Glomerular visceral epithelial cell (primary cell): ENCODE data around the gene MAN1A1.
A peak's percentile ranks its signal among the peaks of the same experiment; 100 is the strongest.
"Not testable (repeated sequence)": the region's sequence is repeated elsewhere in the genome, so short reads cannot be mapped to it uniquely, and the experiment has no call there.

Experiments used
- DNase-seq: peaks from one replicate; pipeline ENCODE4 v3.0.0-alpha.2; 2016; ENCODE audit errors: extremely low spot score

The MAN1A1 gene

DNA sequence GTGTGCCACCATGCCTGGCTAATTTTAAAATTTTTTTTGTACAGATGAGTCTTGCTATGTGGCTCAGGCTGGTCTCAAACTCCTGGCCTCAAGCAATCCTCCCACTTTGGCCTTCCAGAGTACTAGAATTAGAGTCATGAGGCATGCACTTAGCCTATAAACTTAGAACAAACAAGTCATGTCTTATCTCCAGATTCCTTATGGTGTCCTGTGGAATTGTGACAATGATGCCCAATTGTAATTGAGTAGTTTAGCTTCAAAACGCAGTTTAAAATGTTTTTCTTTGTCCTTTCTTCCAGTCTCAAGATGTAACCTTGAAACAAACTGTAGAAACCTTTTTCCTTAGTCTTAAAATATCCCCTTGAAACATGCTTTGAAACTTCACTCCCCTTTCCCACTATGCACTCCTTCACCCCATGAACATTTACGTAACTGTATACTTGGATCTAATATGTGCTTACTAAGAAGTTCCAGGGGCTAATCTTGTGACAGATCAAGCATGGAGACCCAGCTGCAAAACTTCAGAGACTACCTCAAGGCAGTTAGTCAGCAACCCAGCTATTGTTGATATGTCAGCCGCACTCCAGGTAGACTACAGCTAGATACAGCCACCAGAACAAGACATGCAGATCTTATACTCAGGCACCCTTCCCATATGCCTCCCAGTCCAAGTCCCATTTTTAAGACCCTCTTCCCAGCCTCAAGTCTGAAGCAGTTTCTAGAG is 46.2 kb downstream of the MAN1A1 start:
- DNase-seq, result no peak

DNA sequence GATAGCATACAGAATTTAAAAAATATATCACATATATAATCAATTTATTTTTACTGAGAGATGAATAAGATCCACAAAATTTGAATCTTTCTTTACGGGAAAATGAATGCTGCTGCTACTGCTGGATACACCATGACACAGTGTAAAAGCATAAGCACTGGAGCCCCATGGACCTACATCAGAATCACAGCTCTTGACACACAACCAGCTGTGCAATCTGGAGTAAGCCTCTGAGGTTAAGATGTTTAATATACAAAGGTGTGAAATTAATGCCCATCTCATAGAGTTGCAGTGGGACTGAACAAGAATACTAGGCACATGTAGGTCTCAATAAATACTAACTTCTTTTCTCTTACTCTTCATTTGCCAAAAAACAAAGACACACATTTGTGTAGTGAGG is 48.1 kb downstream of the MAN1A1 start:
- no peak for DNase-seq

DNA sequence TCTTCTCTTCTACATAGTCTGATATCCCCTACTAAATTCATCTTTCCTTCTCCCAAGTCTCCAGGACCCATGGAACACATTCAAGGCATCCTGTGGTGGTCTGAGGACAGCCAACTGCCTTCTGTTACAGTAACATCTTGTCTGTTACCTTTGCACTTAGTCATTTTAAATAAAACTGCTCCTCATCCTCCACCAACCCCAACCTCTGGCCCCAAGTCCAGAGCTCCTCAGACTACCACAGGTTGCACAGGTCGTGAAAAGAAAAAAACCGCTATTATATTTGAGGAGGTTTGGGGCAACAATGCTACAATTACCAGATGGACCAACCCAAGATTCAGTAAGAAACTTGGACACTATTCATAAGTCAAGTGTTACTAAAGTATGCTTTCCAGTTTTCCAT is 49.9 kb downstream of the MAN1A1 start:
- DNase-seq, result no peak

DNA sequence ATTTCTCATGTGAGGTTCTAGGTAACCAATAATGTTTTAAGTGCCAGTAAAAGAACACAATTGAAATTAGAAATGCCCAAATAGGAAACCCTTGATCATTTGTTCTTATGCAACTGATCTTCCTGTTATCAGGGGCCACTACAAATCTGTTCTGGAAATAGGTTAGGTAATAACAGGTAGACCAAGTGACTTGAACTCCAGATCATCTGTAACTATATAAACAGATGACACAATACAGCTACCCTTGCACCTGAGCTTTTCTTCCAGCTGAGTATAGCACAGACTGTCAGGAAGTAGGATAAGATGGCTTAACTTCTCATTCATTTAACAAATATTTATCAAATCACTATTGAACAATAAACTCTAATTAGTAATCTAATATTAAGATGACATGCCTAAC is 52.5 kb downstream of the MAN1A1 start:
- DNase-seq, result no peak

DNA sequence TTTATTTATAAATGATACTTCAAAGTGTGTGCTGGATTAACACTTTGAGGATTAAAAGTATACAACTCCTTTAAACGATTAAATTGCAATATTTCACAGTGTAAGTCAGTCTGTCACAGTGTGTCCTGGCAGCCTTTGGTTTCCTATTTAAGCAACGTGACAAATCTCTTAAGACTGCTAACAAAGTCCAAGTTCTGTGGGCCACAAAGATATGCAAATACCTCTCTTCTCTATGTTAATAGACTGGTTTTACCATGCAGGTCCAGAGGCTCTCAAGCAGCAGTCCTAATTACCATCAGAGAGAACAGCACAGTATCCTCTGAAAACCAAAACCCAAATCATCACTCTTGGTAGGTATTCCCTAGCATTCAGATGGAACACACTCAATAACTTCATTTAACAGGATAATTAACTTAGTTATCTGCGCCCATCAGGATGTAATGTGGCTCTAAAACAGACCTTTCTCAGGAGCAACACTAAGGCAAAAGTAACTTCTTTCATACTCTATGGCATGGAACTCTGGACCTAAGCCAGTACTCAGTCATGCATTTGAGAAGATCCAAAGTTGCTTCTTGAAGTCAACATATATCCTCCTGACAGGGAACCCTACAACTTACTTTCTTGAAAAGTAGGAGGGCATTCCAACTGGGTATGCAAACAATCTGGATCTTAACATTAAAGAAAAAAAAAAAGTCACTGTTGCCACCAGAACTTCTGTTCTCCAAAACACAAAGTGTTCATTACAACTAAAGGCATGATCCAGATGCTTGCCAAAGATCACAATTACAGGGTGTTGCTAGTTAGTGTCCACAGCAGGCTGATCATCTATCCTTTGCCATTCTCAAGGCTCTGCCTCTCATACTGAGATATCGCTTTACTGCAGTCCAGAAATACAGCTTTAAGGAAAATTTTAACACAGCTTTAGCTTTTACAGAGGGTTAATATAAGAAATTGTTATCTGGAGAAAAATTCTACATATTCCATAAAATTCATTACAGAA is 53.2 kb downstream of the MAN1A1 start:
- no peak for DNase-seq

DNA sequence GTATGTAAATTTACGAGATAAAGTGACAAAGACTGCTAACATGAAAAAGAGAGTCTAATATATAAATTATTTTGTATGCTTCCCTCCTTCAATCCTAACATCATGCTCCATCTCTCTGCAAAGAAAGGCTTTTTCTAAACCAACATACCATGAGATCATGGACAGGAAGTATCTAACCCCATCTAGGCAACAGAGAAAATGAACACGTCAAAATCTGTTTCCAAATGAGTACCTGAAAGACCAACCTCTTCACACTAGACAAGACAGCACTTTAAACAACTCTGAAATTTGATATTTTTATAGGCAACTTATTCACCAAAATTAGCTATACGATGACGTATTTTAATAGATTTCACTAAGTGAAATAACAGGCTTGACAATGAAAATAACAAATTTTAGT is 54.6 kb downstream of the MAN1A1 start:
- DNase-seq, result no peak

DNA sequence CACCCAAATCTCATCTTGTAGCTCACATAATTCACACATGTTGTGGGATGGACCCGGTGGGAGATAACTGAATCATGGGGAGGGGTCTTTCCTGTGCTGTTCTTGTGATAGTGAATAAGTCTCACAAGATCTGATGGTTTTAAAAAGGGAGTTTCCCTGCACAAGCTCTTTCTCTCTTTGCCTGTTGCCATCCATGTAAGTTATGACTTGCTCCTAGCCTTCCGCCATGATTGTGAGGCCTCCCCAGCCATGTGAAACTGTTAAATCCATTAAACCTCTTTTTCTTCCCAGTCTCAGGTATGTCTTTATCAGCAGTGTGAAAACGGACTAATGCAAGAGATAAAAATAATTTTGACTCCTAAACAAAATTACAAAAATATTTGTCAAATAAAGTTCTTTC is 58.5 kb downstream of the MAN1A1 start:
- not testable (repeated sequence) for DNase-seq

DNA sequence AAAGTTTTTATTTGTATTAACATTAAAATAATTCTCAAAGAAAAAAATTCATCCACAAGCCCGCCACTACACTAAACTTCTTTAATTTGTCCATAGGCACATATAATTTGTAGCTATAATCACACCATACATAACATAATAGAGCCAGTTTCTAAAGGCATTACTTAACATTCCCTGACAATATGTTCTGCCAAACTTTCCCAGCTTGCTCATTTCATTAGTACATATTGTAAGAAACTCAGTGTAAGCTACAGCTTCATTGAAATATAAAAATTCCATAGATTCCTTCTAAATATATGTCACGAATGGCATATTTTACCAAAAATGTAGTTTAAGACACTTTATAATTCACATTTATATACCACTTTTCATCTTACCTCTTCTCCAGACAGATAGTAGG is 59.3 kb downstream of the MAN1A1 start:
- DNase-seq, result no peak

DNA sequence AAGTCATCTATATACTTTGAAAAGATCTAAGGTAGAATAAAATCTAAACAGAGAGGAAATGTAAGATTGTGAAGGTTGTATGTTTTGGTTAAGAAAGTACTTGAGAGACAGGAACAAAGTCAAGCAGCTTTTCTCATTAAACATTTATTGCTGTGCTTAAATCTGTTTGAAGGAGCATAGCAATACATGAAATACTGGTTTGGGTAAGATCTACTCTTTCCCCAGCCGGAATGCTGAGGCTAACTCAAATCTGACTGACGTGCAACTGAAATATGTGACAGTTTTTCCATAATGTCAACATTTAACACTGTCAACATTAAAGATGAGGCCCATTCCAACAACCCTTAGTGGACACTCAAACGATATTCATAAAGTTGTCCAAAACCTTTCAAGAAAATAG is 59.9 kb downstream of the MAN1A1 start:
- no peak for DNase-seq

DNA sequence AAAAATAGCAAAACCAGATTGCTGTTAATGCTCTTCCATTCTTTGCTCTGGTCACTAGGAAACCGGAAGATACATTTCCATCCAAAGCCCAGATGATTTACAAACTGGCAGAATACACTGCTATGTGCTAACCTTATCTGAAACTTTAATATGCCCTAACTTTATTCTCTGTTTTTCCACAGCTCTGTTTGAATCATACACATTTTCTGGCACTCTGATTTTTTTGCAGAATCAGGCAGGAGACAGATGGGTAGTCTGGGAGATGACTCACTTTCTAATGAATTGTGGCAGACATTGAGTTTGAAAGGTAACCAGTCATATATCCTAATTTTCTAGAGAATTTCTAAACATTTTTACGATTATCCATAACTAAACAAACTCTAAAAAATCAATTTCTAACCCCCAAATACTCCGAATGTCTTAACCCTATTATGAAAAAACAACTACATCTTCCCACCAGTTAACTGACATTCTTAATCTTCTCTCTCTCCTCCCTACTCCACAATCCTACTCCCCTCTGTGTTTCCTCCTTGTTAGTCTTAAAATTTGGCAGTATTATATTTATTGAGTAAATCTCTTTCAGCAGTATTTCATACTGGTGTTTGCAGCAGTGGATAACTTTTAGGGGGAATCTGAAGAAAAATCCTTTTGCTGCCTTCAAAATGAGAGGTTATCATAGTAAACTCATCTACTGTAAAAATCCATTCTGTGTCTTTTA is 63.5 kb downstream of the MAN1A1 start:
- DNase-seq, result no peak

DNA sequence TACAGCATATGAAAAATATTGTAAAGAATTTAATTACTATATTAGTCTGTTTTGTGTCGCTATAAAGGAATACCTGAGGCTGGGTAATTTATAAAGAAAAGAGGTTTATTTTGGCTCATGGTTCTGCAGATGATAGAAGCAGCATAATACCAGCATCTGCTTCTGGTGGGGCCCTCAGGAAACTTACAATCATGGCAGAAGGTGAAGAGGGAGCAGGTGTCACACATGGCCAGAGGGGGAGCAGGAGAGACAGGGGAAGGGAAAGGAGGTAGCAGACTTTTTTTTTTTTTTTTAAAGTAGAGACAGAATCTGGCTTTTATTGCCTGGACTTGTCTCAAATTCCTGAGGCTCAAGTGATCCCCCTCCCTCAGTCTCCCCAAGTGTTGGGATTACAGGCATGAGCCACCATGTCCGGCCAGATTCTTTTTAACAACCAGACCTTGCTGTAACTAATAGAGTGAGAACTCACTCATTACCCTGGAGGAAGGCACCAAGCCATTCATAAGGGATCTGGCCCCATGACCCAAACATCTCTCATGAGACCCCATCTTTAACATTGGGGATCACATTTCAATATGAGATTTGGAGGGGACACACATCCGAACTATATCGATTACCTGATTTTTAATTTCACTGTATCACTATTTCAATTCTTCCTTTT is 64.6 kb downstream of the MAN1A1 start:
- DNase-seq, result no peak

DNA sequence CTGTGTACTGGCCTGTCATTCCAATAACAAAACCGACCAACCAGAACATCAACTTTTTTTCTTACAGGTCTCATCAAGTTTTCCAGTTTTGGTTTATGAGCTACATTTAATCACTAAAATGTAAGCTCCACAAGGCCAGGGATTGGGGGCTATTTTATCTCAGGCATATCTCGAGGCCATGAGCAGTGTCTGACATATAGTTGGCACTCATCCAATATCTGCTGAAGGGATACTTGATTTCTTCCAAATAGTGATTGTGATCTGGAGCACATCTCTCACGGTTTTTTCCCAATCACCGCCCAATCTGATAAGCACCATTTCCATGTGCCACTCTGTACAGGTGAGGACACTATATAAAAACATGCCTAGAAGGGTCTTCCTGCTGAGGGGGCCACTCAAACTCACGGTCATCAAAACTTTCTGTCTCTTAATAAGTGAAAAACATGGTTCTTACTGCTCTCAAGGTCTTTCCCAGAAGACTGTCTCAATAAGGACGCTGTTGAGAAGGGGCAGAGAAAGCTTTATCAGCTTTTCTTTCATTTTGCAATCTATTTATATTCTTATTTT is 65.5 kb downstream of the MAN1A1 start:
- no peak for DNase-seq

DNA sequence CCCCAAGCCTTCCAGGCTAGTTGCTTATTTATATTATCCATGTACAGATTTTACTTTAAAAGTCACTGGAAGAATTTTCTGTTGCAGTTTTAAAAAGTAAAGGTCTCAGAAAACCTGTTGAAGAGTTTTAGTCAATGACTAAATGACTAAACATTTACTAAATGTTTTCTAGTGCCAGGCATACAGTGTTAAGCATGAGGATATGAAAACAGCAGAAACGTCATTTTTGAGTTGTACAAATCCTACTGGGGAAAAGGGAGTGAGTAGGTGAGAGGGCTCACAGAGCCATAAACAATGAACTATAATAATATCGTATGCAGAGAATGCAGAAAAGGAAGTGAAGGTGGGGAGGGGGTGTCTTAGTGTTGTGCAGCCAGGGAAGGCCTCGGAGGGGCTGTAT is 66.3 kb downstream of the MAN1A1 start:
- peak; percentile 33 for DNase-seq

DNA sequence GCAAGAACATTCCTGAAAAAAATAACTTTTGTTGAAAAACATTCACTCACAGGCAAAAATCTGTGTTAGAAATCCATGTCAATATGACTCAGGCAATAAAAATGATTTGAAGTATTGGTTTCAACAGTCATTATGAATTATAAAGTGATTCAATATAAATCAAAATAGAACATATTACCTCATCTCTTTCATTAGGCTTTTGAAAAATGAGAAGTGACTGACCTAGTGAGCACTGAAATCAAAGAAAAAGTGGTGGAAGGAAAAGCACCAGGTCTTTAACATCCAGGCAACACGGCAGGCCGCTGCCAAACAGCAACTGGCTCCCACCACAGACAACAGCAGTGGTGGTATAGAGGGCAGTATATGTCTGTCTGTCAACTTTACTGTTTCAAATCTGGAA is 68.9 kb downstream of the MAN1A1 start:
- no peak for DNase-seq

DNA sequence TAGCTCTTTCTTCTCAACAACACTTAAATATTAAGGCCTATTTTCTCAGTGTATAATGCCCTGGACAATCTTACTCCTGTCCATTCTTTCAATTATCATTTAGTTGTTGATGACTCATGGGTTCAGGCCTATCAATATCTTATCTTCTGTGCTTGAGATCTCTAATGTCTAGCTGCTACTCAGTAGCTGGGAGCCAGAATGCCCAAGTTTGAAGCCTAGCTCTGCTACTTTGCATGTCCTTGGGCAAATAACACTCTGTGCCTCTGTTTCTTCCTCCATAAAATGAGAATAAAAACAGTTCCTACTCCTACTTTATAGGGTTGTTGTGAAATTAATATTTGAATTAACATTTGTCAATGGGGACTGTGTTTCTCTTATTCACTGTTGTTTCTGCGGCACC is 69.5 kb downstream of the MAN1A1 start:
- DNase-seq, result no peak

DNA sequence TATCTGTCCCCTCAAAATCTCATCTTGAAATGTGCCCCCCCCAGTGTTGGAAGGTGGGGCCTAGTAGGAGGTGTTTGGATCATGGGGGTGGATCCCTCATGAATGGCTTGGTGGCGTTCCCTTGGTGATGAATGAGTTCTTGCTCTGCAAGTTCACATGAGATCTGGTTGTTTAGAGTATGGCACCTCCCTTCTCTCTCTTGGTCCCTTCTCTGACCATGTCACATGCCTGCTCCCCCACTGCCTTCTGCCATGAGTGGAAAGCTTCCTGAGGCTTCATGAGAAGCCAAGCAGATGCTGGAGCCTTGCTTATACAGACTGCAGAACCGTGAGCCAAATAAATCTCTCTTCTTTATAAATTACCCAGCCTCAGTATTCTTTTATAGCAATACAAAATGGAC is 70.9 kb downstream of the MAN1A1 start:
- no peak for DNase-seq

DNA sequence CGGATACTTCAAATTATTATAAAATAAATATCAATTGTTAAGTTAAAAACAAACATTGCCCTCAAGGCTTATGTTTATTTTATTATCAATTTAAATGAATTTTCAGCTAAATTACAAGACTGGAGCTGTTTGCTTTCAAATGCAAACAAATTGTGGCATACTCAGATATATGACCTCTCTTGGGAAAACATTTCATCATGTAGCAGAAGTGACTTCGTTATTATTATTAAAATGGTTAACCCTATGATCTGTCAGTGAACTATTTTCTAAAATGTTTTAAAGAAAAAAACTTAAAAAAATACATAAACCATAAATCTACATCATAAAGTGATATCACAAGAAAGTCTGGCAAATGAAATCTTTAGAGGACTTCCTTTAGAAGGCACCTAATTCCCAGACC is 72.5 kb downstream of the MAN1A1 start:
- DNase-seq, result no peak

DNA sequence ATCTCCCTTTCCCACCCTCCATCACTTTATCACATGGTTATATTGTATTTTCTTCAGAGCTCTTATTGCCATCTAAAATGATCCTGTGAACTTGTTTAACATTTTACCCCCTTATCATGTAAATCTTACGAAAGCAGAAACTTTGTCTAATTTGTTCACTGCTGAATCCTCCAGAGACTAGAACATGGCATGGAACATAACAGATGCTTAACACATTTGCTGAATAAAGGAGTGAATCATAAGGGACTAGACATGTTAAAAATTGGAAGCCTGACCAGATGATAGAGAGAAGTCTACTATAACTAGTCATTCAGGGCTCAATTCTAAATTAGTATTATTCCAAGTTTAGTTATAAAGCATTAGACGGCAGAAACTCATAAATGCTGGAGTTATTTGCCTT is 73.3 kb downstream of the MAN1A1 start:
- DNase-seq, result no peak

DNA sequence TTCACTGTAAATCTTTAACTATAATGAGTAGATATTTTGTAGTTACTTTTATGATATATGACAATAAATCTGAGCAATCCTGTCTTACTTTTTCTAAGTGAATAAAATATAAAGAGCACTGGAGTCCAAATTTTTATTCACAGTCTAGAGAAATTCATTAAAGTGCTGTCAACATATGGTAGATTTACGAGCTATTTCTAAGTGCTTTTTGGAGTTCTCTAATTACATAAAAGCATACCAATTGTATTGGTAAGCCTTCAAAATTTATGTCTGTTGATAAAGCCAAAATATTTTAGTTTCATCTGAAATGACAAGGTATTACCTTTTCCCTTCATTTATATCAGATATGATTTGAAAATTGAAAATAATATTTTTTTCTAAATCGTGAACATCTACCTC is 75.4 kb downstream of the MAN1A1 start:
- no peak for DNase-seq

DNA sequence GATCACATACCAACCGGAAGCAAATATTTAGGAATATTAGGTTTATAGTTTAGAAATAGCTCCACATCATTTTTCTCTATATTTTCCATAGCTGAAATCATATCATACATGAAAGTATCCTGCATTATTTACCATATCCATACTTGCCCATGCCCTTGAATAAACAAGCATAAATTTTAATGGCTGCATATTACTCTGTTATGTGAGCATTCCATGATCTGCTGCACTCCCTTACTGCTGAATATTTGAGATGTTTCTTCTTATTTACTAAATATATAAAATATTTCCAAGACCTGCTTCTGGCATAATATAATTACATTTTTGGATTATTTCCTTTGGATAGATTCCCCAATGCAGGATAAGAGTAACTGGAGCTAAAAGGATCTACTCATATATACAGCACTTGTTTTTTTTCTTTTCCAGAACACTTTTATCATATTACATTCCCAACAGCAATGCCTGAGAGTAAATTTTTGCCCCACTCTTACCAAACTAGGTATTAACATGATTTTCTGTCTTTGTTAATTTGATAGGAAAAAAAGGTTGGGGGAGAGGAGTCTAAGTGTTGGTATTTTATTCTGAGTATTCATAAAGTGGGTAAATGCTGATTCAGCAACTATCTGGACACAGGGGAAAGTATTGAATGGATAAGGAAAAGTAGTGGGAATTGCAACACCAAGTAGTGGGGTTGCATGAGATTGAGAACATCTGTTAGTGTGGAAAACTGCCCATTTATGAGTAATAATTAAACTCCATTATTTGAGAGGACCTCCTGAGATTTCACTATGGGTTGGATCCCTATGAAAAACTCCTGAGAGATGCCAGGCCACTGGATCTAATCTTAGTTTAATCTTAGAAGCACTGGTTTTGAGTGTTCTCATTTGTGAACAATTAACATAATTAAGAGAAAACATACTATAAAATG is 76.0 kb downstream of the MAN1A1 start:
- DNase-seq, result no peak
